Measurements from ENCODE around the gene ITGA1.
"Not testable (repeated sequence)": the region's sequence is repeated elsewhere in the genome, so short reads cannot be mapped to it uniquely, and the experiment has no call there.

Gene ITGA1

GRCh38 chr5:52947851-52948250 is 160.1 kb downstream of the ITGA1 start:
- DNase-seq (ENCODE audit: low read depth in 3 of 3, low spot score in 1 of 3), result no peak

GRCh38 chr5:52948418-52949076 is 160.8 kb downstream of the ITGA1 start:
- DNase-seq (ENCODE audit: low read depth in 3 of 3, low spot score in 1 of 3), result peak in 2 of 3 donors; percentile 16 to 21

- DNase-seq (ENCODE audit: low read depth in 3 of 3, low spot score in 1 of 3), result no peak
These were observed 163.0 kb downstream of the ITGA1 start for GRCh38 chr5:52950686-52951085.

GRCh38 chr5:52952483-52952882 is 164.8 kb downstream of the ITGA1 start:
- no peak for DNase-seq (ENCODE audit: low read depth in 3 of 3, low spot score in 1 of 3)

GRCh38 chr5:52956014-52956413 is 168.3 kb downstream of the ITGA1 start:
- no peak for DNase-seq (ENCODE audit: low read depth in 3 of 3, low spot score in 1 of 3)

GRCh38 chr5:52956915-52957747 is 169.4 kb downstream of the ITGA1 start:
- DNase-seq (ENCODE audit: low read depth in 3 of 3, low spot score in 1 of 3), result no peak

- DNase-seq (ENCODE audit: low read depth in 3 of 3, low spot score in 1 of 3), result no peak
These were observed 173.6 kb downstream of the ITGA1 start for GRCh38 chr5:52961274-52961681.

- no peak for DNase-seq (ENCODE audit: low read depth in 3 of 3, low spot score in 1 of 3)
These were observed 175.9 kb downstream of the ITGA1 start for GRCh38 chr5:52963636-52964035.

- DNase-seq (ENCODE audit: low read depth in 3 of 3, low spot score in 1 of 3), result no peak
These were observed 176.4 kb downstream of the ITGA1 start for GRCh38 chr5:52964138-52964537.

- DNase-seq (ENCODE audit: low read depth in 3 of 3, low spot score in 1 of 3), result not testable (repeated sequence)
These were observed 188.4 kb downstream of the ITGA1 start for GRCh38 chr5:52976157-52976556.

- no peak for DNase-seq (ENCODE audit: low read depth in 3 of 3, low spot score in 1 of 3)
These were observed 189.7 kb downstream of the ITGA1 start for GRCh38 chr5:52977264-52977897.

- DNase-seq (ENCODE audit: low read depth in 3 of 3, low spot score in 1 of 3), result no peak
These were observed 193.8 kb downstream of the ITGA1 start for GRCh38 chr5:52981507-52981906.

GRCh38 chr5:52983731-52984636 is 196.3 kb downstream of the ITGA1 start:
- no peak for DNase-seq (ENCODE audit: low read depth in 3 of 3, low spot score in 1 of 3)

GRCh38 chr5:52985306-52985705 is 197.6 kb downstream of the ITGA1 start:
- no peak for DNase-seq (ENCODE audit: low read depth in 3 of 3, low spot score in 1 of 3)

- DNase-seq (ENCODE audit: low read depth in 3 of 3, low spot score in 1 of 3), result no peak
These were observed 200.1 kb downstream of the ITGA1 start for GRCh38 chr5:52987711-52988331.

GRCh38 chr5:52988335-52989024 is 200.8 kb downstream of the ITGA1 start:
- DNase-seq (ENCODE audit: low read depth in 3 of 3, low spot score in 1 of 3), result no peak

- DNase-seq (ENCODE audit: low read depth in 3 of 3, low spot score in 1 of 3), result peak in 1 of 3 donors; percentile 19
These were observed 201.5 kb downstream of the ITGA1 start, which contains the start of gene ITGA2 for GRCh38 chr5:52989025-52989780. Gene ITGA2, plus strand, starts transcription at chr5:52989352. Its CDS starts 117 bp downstream, at chr5:52989469.

GRCh38 chr5:52989781-52990527 is 202.2 kb downstream of the ITGA1 start:
- DNase-seq (ENCODE audit: low read depth in 3 of 3, low spot score in 1 of 3), result peak in 1 of 3 donors; percentile 10
